Spinal cord (tissue), 10 donors: ENCODE measurements around the gene MRPL12. TPM values are rescaled to one million over a fixed set of nuclear protein-coding genes. Genes with fewer than 3 reads are reported as not detected.
A peak's percentile ranks its signal among the peaks of the same experiment; 100 is the strongest.

ENCODE experiments used
- DNase-seq, 6 donors: peaks; one replicate each; pipeline versions ENCODE4 v3.0.0 to v3.0.0-alpha.2; 2013 to 2015; ENCODE audit warnings: low spot score in 6 of 6, low read depth in 4 of 6
- H3K27ac ChIP-seq: one replicate; pipeline ENCODE4 v1.5.1; 2013; ENCODE audit warnings: low read depth, low read length, control low read depth
- H3K27me3 ChIP-seq: one replicate; pipeline ENCODE4 v1.6.1; 2013; ENCODE audit warnings: low read length; ENCODE audit not compliant: control insufficient read depth, insufficient read depth
- H3K36me3 ChIP-seq: one replicate; pipeline ENCODE4 v1.6.1; 2013; ENCODE audit warnings: low read length; ENCODE audit not compliant: control insufficient read depth, insufficient read depth
- H3K4me1 ChIP-seq: one replicate; pipeline ENCODE4 v1.6.1; 2013; ENCODE audit warnings: low read length; ENCODE audit not compliant: control insufficient read depth, insufficient read depth
- H3K4me3 ChIP-seq: one replicate; pipeline ENCODE4 v1.5.1; 2013; ENCODE audit warnings: low read depth, low read length, control low read depth
- H3K9me3 ChIP-seq: one replicate; pipeline ENCODE4 v1.6.1; 2013; ENCODE audit warnings: low read length; ENCODE audit not compliant: control insufficient read depth, insufficient read depth
- WGBS: methylation state at CpG from one replicate; pipeline ENCODE4 v1.1.5; 2013; ENCODE audit warnings: missing lambda C conversion rate; ENCODE audit not compliant: insufficient coverage; 5-methylcytosine and 5-hydroxymethylcytosine counted together
- polyA plus RNA-seq, 2 donors: library from polyadenylated mRNA; unstranded; fragments of 120-200 nt; gene quantifications; one replicate each; pipeline ENCODE4 v1.2.1, GENCODE V29; 2013; ENCODE audit not compliant: insufficient read length in 2 of 2
- total RNA-seq, 2 donors: library from RNA; depleted of rRNA in 1 of 2; stranded (reverse); fragments of 120-200 nt in 1 of 2; fragments of >200 nt in 1 of 2; gene quantifications; one replicate each; pipeline versions ENCODE4 v1.2.3 to v1.2.4, GENCODE V29; 2013 to 2014
- donor health status: healthy.

Gene MRPL12
- total and polyA plus RNA-seq, 4 donors = 9.2 to 76.0 (median 42.6) TPM

GRCh38 chr17:81723651-81724209, 20.6 kb downstream of the MRPL12 start:
- H3K36me3 ChIP-seq = peaks cover 22% of the 10 kb centered on the region
- DNase-seq = no peak
- no peaks in the 10 kb centered on the region for H3K27me3 ChIP-seq
- 92% methylated on average over 7 of the region's 12 CpGs for WGBS
- no peak overlapping the region for H3K4me3 ChIP-seq
- peaks cover 29% of the 10 kb centered on the region for H3K4me1 ChIP-seq
- H3K9me3 ChIP-seq = no peaks in the 10 kb centered on the region
- no peak overlapping the region for H3K27ac ChIP-seq

DNA sequence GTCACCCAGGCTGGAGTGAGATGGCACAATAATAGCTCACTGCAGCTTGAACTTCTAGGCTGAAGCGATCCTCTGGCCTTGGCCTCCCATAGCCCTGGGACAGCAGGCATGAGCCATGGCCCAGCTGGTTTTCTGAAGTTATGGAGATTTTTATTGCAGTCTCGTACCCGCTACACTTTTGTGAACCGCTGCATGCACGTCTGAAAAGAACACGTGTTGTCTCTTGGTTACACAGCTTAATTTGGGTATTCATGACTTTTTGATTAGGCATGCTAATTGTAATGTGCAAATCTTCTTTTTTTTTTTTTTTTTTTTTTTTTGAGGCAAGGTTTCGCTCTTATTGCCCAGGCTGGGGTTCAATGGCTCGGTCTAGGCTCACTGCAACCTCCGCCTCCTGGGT, 22.3 kb downstream of the MRPL12 start:
- Histone ChIP-seq H3K4me3 (no peak overlapping the region), H3K4me1 (peaks cover 21% of the 10 kb centered on the region), H3K36me3 (peaks cover 9% of the 10 kb centered on the region), H3K9me3 (no peaks in the 10 kb centered on the region), H3K27me3 (no peaks in the 10 kb centered on the region), H3K27ac (no peak overlapping the region)
- no peak for DNase-seq
- 76% methylated on average over 6 of the region's 9 CpGs for WGBS

DNA sequence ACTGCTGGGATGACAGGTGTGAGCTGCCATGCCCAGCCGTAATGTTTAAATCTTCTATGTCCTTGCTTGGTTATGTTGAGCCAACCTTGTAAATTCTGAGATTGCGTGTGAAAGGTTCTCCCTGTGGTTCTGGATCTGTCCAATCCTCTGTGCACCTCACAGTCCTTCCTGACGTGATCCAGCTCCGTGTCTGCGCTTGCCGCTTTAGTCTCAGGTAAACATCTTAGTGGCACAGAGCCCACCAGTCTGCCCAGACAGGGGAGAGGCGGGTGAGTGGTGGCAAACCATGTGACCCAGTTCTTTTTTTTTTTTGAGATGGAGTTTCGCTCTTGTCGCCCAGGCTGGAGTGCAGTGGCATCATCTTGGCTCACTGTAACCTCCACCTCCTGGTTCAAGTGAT, 22.8 kb downstream of the MRPL12 start:
- Histone ChIP-seq H3K27ac (no peak overlapping the region), H3K4me1 (peaks cover 21% of the 10 kb centered on the region), H3K36me3 (peaks cover 3% of the 10 kb centered on the region), H3K4me3 (no peak overlapping the region), H3K9me3 (no peaks in the 10 kb centered on the region), H3K27me3 (no peaks in the 10 kb centered on the region)
- 86% methylated on average over 6 of the region's 9 CpGs for WGBS
- no peak for DNase-seq

- 90% methylated on average over 22 of the region's 23 CpGs for WGBS
- peaks cover 26% of the 10 kb centered on the region for H3K4me1 ChIP-seq
- H3K27ac ChIP-seq = no peak overlapping the region
- H3K9me3 ChIP-seq = no peaks in the 10 kb centered on the region
- H3K4me3 ChIP-seq = no peak overlapping the region
- no peaks in the 10 kb centered on the region for H3K36me3 ChIP-seq
- no peaks in the 10 kb centered on the region for H3K27me3 ChIP-seq
- no peak for DNase-seq
Observed at GRCh38 chr17:81727324-81728031, 24.3 kb downstream of the MRPL12 start.

DNA sequence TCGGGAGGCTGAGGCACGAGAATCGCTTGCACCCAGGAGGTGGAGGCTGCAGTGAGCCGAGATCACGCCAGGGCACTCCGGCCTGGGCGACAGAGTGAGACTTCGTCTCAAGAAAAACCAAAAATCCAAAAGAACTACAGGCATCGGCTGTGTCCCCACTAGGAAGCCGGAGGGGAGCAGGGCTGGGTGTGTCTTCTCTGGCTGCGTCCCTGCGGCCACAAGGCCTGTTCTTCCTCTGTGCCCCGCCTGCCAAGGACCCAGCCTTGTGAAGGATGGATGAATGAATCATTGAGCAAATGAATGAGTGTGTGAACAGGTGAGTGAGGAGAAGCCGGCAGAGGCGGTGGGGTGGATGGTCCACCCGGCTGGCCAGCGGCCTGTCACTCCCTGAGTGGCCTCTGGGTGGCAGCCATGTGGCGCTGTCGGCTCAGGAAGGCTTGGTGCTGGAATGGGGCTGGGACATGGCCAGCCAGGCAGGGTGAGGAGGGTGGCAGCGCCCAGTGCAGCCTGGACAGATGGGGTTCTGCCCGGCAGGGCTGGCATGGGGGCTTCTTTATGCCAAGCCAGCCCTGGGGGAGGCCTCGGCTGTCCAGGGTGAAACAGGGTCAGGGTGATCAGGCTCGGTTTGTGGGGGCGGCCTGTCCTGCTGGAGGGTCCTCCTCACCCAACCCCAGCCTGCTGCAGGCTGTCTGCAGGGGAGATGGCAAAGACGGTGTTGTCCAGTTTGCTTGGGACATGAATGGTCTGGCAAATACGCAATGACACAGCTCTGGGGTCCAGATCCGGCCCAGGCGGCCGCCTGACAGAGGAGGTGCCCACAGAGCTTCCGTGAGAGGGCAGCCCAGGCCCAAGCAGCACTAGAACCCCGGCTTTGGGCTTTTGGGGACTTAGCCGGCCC, 30.6 kb downstream of the MRPL12 start:
- no peaks in the 10 kb centered on the region for H3K9me3 ChIP-seq
- WGBS = 51% methylated on average over 31 of the region's 32 CpGs

GRCh38 chr17:81734405-81735263, 31.5 kb downstream of the MRPL12 start:
- Histone ChIP-seq H3K27me3 (no peaks in the 10 kb centered on the region), H3K27ac (no peak overlapping the region), H3K36me3 (no peaks in the 10 kb centered on the region), H3K4me1 (peaks cover 46% of the 10 kb centered on the region), H3K4me3 (no peak overlapping the region), H3K9me3 (no peaks in the 10 kb centered on the region)
- WGBS = 78% methylated on average over 34 of the region's 35 CpGs
- no peak for DNase-seq

More for the DNA sequence above, 30.6 kb downstream of the MRPL12 start:
- Histone ChIP-seq H3K4me3 (no peak overlapping the region), H3K27ac (no peak overlapping the region), H3K4me1 (peaks cover 46% of the 10 kb centered on the region), H3K27me3 (no peaks in the 10 kb centered on the region), H3K36me3 (no peaks in the 10 kb centered on the region)
- peak in 3 of 6 donors; percentile 45 to 89 (median 85) for DNase-seq

- no peaks in the 10 kb centered on the region for H3K36me3 ChIP-seq
- no peak overlapping the region for H3K27ac ChIP-seq
- H3K9me3 ChIP-seq = no peaks in the 10 kb centered on the region
- WGBS = 59% methylated on average over 24 of the region's 30 CpGs
- no peak for DNase-seq
- no peaks in the 10 kb centered on the region for H3K27me3 ChIP-seq
- H3K4me3 ChIP-seq = no peak overlapping the region
- H3K4me1 ChIP-seq = peaks cover 41% of the 10 kb centered on the region
Observed at GRCh38 chr17:81735264-81736102, 32.3 kb downstream of the MRPL12 start.

DNA sequence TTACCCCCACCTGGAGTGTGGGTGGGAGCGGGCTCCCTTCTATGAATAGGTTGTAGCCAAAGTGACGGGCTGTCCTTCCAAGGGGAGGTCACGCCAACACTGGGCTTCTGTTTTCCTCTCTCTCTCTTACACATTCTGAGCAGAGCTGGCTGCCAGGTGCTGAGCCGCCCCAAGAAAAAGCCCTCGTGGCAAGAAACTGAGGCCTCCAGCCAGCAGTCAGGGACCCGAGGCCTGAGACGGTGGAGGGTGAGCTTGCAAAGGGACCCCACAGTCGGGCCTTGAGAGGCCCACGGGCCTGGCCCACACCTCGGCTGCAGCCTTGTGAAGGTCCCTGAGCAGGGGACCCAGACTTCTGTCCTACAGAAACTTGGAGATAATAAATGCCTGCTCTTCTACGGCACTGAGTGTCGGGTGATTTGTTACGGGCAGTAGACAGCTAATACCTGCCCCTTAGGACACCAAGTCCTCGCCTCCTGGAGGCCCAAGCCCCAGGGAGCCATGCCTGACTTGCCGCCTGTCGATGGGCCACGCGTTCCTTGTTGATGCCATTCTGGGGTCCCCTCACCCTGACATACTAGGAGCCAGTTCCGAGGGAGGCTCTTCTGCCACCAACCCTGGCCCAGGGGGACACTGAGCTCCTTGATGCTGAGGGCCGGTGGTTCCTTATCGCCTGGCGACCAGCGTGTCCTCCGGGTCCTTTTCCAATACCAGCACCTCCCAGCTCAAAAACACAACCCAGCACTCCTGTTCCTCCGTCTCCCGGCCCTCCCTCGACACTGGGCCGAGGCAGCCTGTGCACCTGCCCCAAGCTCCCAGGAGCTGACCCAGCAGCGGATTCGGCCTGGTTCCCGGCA, 35.0 kb downstream of the MRPL12 start:
- Histone ChIP-seq H3K4me3 (no peak overlapping the region), H3K9me3 (no peaks in the 10 kb centered on the region), H3K4me1 (peaks cover 20% of the 10 kb centered on the region), H3K27ac (no peak overlapping the region), H3K27me3 (no peaks in the 10 kb centered on the region), H3K36me3 (no peaks in the 10 kb centered on the region)
- WGBS = 84% methylated on average over 28 of the region's 31 CpGs
- DNase-seq = no peak
